Measurements from ENCODE around the gene HOMEZ.
A peak's percentile ranks its signal among the peaks of the same experiment; 100 is the strongest.

The HOMEZ gene

GRCh38 chr14:23307687-23308644 is 22.0 kb upstream of the HOMEZ start:
- DNase-seq = peak; percentile 57

- no peak for DNase-seq
Observed at GRCh38 chr14:23307146-23307530, 21.2 kb upstream of the HOMEZ start.

GRCh38 chr14:23306412-23307145 is 20.6 kb upstream of the HOMEZ start, which contains the start of gene BCL2L2:
BCL2L2 (plus strand) TSS chr14:23306833; CDS start chr14:23307768, 935 bp downstream.
- peak; percentile 98 for DNase-seq

- peak; percentile 88 for DNase-seq
Observed at GRCh38 chr14:23302290-23303225, 16.6 kb upstream of the HOMEZ start, which contains the start of gene PPP1R3E. PPP1R3E (minus strand) TSS chr14:23302859; CDS start chr14:23302576, 283 bp downstream.

- DNase-seq = no peak
Observed at GRCh38 chr14:23301969-23302289, 16.0 kb upstream of the HOMEZ start.

- DNase-seq = peak; percentile 99
Observed at GRCh38 chr14:23301288-23301968, 15.5 kb upstream of the HOMEZ start.

GRCh38 chr14:23300687-23301223 is 14.8 kb upstream of the HOMEZ start:
- peak; percentile 75 for DNase-seq

- no peak for DNase-seq
Observed at GRCh38 chr14:23299986-23300686, 14.2 kb upstream of the HOMEZ start.

GRCh38 chr14:23299211-23299957 is 13.5 kb upstream of the HOMEZ start:
- no peak for DNase-seq

- no peak for DNase-seq
Observed at GRCh38 chr14:23297611-23298277, 11.8 kb upstream of the HOMEZ start.

GRCh38 chr14:23297096-23297495 is 11.2 kb upstream of the HOMEZ start:
- no peak for DNase-seq

- DNase-seq = no peak
Observed at GRCh38 chr14:23296012-23296777, 10.3 kb upstream of the HOMEZ start.

GRCh38 chr14:23294734-23295561 is 9.0 kb upstream of the HOMEZ start:
- DNase-seq = peak; percentile 67

- no peak for DNase-seq
Observed at GRCh38 chr14:23286902-23287479, 1.1 kb upstream of the HOMEZ start.

GRCh38 chr14:23285530-23286019 is 357 bp downstream of the HOMEZ start:
- no peak for DNase-seq

GRCh38 chr14:23284654-23285529 is 1.0 kb downstream of the HOMEZ start:
- no peak for DNase-seq

Measured in islet precursor cell (in vitro differentiated cells).